Vagina (tissue), 2 donors: ENCODE results near the gene CACNG7. TPM values are rescaled to one million over a fixed set of nuclear protein-coding genes. Genes with fewer than 3 reads are reported as not detected.
A peak's percentile ranks its signal among the peaks of the same experiment; 100 is the strongest.

ENCODE experiments used
- DNase-seq, 2 donors: peaks; one replicate each; pipeline ENCODE4 v3.0.0-alpha.2; 2017; ENCODE audit errors: extremely low spot score in 2 of 2
- H3K27ac ChIP-seq: fragments of 200-600 bp; sonication (generic); one replicate; pipeline ENCODE4 v1.5.1; 2019
- H3K27me3 ChIP-seq: fragments of 200-600 bp; sonication (generic); one replicate; pipeline ENCODE4 v1.5.1; 2019
- H3K36me3 ChIP-seq, 2 donors: fragments of 200-600 bp; sonication (generic); one replicate each; pipeline ENCODE4 v1.5.1; 2017 to 2019
- H3K4me1 ChIP-seq: fragments of 200-600 bp; sonication (generic); one replicate; pipeline ENCODE4 v1.5.1; 2019
- H3K4me3 ChIP-seq, 2 donors: fragments of 200-600 bp; sonication (generic); 1 replicate in 1 of 2; 2 replicates in 1 of 2; pipeline ENCODE4 v1.5.1; 2016 to 2019
- H3K9me3 ChIP-seq: fragments of 200-600 bp; sonication (generic); one replicate; pipeline ENCODE4 v1.5.1; 2019
- POLR2A ChIP-seq, 2 donors: fragments of 450-650 bp; IDR thresholded peaks; one replicate each; pipeline ENCODE4 v1.6.1; 2017; ENCODE audit warnings: antibody characterized with exemption in 2 of 2, mild to moderate bottlenecking in 2 of 2, moderate library complexity in 2 of 2
- POLR2AphosphoS5 ChIP-seq, 2 donors: sonication (generic); formaldehyde crosslinking; IDR thresholded peaks; one replicate each; pipeline ENCODE4 v1.9.0; 2017; ENCODE audit warnings: antibody characterized with exemption in 2 of 2, mild to moderate bottlenecking in 2 of 2, low read depth in 1 of 2; ENCODE audit not compliant: insufficient read depth in 1 of 2
- intact Hi-C: fragments of 100-400 bp; cut with DNase I; formaldehyde crosslinking; loops from one replicate; pipeline ENCODE4 v1.15.1; 2023
- total RNA-seq: library from RNA; depleted of rRNA; stranded (reverse); fragments of >200 nt; gene quantifications from one replicate; pipeline ENCODE4 v1.2.3, GENCODE V29; 2016
- TF ChIP-seq, protein P1 (sequence below), 3 experiments: fragments of 450-650 bp in 2 of 3; fragments of 200-600 bp in 1 of 3; sonication (generic) in 1 of 3; IDR thresholded peaks; one replicate each; pipeline ENCODE4 v1.5.1; 2017 to 2019; ENCODE audit warnings: antibody characterized with exemption in 3 of 3, mild to moderate bottlenecking in 2 of 3, moderate library complexity in 2 of 3

Gene CACNG7
- total RNA-seq, 1 donor from 2014 or later, result not detected

DNA sequence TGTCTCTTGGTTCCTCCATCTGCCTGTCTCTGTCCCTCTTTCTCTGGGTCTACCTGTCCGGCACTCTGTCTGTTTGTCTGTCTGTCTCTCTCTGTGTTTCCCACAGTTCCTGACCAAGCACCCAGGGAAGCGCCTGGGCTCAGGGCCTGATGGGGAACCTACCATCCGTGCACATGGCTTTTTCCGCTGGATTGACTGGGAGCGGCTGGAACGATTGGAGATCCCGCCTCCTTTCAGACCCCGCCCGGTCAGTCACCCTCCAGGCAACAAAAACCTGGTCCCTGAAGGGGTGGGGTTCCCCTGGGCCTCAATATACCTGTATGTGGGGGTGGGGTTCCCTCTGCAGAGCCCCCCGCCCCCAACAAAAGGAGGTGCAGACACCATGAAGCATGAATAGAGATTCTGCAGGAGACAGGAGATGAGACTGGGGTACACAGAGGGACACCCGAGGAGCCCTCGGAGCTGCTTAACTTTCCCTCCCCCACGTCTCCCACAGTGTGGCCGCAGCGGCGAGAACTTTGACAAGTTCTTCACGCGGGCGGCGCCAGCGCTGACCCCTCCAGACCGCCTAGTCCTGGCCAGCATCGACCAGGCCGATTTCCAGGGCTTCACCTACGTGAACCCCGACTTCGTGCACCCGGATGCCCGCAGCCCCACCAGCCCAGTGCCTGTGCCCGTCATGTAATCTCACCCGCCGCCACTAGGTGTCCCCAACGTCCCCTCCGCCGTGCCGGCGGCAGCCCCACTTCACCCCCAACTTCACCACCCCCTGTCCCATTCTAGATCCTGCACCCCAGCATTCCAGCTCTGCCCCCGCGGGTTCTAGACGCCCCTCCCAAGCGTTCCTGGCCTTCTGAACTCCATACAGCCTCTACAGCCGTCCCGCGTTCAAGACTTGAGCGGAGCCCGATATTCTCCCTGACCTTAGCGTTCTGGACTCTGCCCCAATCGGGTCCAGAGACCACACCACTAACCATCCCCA lies 2.6 kb upstream of the CACNG7 start:
- TF ChIP-seq POLR2A (IDR thresholded peaks at IDR 0.05) (no peak), POLR2AphosphoS5 (IDR thresholded peaks at IDR 0.05; ENCODE audit: insufficient read depth in 1 of 2, low read depth in 1 of 2) (no peak)
- TF ChIP-seq, protein P1, sequence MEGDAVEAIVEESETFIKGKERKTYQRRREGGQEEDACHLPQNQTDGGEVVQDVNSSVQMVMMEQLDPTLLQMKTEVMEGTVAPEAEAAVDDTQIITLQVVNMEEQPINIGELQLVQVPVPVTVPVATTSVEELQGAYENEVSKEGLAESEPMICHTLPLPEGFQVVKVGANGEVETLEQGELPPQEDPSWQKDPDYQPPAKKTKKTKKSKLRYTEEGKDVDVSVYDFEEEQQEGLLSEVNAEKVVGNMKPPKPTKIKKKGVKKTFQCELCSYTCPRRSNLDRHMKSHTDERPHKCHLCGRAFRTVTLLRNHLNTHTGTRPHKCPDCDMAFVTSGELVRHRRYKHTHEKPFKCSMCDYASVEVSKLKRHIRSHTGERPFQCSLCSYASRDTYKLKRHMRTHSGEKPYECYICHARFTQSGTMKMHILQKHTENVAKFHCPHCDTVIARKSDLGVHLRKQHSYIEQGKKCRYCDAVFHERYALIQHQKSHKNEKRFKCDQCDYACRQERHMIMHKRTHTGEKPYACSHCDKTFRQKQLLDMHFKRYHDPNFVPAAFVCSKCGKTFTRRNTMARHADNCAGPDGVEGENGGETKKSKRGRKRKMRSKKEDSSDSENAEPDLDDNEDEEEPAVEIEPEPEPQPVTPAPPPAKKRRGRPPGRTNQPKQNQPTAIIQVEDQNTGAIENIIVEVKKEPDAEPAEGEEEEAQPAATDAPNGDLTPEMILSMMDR (IDR thresholded peaks at IDR 0.05), result peak; percentile 19 to 66 (median 38)
- Histone ChIP-seq H3K4me3 (no peak overlapping the region), H3K4me1 (peaks cover 24% of the 10 kb centered on the region), H3K27me3 (peaks cover 34% of the 10 kb centered on the region), H3K27ac (no peak overlapping the region), H3K9me3 (no peaks in the 10 kb centered on the region), H3K36me3 (no peaks in the 10 kb centered on the region)
- no peak for DNase-seq
- intact Hi-C loops, result no loop called here

- peaks cover 34% of the 10 kb centered on the region for H3K27me3 ChIP-seq
- H3K4me3 ChIP-seq, result no peak overlapping the region
- H3K4me1 ChIP-seq, result peaks cover 24% of the 10 kb centered on the region
- intact Hi-C loops, result no loop called here
- DNase-seq, result no peak
- H3K9me3 ChIP-seq, result no peaks in the 10 kb centered on the region
- H3K36me3 ChIP-seq, result no peaks in the 10 kb centered on the region
- TF ChIP-seq POLR2A (IDR thresholded peaks at IDR 0.05), result no peak
- TF ChIP-seq, protein P1 (IDR thresholded peaks at IDR 0.05), result no peak
- TF ChIP-seq POLR2AphosphoS5 (IDR thresholded peaks at IDR 0.05; ENCODE audit: insufficient read depth in 1 of 2, low read depth in 1 of 2), result no peak
- H3K27ac ChIP-seq, result no peak overlapping the region
Observed at GRCh38 chr19:53907193-53907581, 1.9 kb upstream of the CACNG7 start.

DNA sequence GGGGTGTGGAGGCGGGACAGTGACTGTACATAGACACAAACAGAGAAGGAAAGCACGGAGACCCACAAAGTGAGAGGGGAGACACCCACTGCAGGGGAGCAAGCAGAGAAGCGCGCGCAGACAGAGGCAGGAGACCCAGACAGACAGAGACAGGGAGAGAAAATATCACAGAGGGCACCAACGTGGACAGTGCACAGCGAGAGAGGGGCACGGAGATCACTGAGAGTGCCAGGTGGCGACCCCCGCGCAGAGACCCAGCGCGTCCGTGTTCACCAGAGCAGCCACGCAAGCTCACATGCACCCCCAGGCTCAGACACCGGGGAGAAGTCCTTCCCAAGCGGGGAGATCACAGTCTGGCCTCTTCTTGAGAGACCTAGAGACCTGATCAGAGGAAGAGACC lies 1.4 kb upstream of the CACNG7 start:
- H3K4me3 ChIP-seq, result no peak overlapping the region

GRCh38 chr19:53908106-53908934 lies 758 bp upstream of the CACNG7 start:
- Histone ChIP-seq H3K27ac (no peak overlapping the region), H3K9me3 (no peaks in the 10 kb centered on the region), H3K4me1 (peaks cover 24% of the 10 kb centered on the region), H3K27me3 (peaks cover 34% of the 10 kb centered on the region), H3K4me3 (no peak overlapping the region), H3K36me3 (no peaks in the 10 kb centered on the region)
- intact Hi-C loops, result no loop called here
- TF ChIP-seq POLR2AphosphoS5 (IDR thresholded peaks at IDR 0.05; ENCODE audit: insufficient read depth in 1 of 2, low read depth in 1 of 2) (no peak), POLR2A (IDR thresholded peaks at IDR 0.05) (no peak)
- TF ChIP-seq, protein P1 (IDR thresholded peaks at IDR 0.05), result no peak
- no peak for DNase-seq

More for the DNA sequence above, 1.4 kb upstream of the CACNG7 start:
- H3K4me1 ChIP-seq, result peaks cover 24% of the 10 kb centered on the region
- no peaks in the 10 kb centered on the region for H3K36me3 ChIP-seq
- intact Hi-C loops, result no loop called here
- H3K27me3 ChIP-seq, result peaks cover 34% of the 10 kb centered on the region
- DNase-seq, result no peak
- no peaks in the 10 kb centered on the region for H3K9me3 ChIP-seq
- TF ChIP-seq, protein P1 (IDR thresholded peaks at IDR 0.05), result no peak
- TF ChIP-seq POLR2A (IDR thresholded peaks at IDR 0.05), result no peak
- no peak for TF ChIP-seq POLR2AphosphoS5 (IDR thresholded peaks at IDR 0.05; ENCODE audit: insufficient read depth in 1 of 2, low read depth in 1 of 2)
- no peak overlapping the region for H3K27ac ChIP-seq
